HUDEP-2 (cell line): Measurements from ENCODE around the gene ZNF497.

ENCODE experiments used
- DNase-seq, 76 experiments: peaks; one replicate each; lab custom pipeline; 2025; ENCODE audit not compliant: unreplicated experiment in 76 of 76; lab: John Stamatoyannopoulos, UW

ZNF497 gene

GRCh38 chr19:58362272-58362994 is at the start of gene ZNF497:
ZNF497 (minus strand) TSS chr19:58362751; CDS start chr19:58357635, 5,116 bp downstream.
- DNase-seq: peak; percentile 62 to 100 (median 98)

GRCh38 chr19:58409010-58409790 is 46.6 kb upstream of the ZNF497 start:
- DNase-seq: peak in 39 of 76 experiments; percentile 19 to 62 (median 41)

GRCh38 chr19:58408152-58409009 is 45.8 kb upstream of the ZNF497 start, which contains the start of gene ZNF584:
ZNF584 (plus strand) TSS chr19:58408649; CDS start chr19:58409148, 499 bp downstream.
- peak in 74 of 76 experiments; percentile 71 to 99 (median 96) for DNase-seq

- peak in 9 of 76 experiments; percentile 17 to 57 (median 36) for DNase-seq
Observed at GRCh38 chr19:58407658-58408151, 45.2 kb upstream of the ZNF497 start.

GRCh38 chr19:58406818-58407657 is 44.5 kb upstream of the ZNF497 start:
- peak in 12 of 76 experiments; percentile 20 to 55 (median 36) for DNase-seq

GRCh38 chr19:58403920-58404478 is 41.4 kb upstream of the ZNF497 start:
- peak in 4 of 76 experiments; percentile 10 to 44 (median 41) for DNase-seq

GRCh38 chr19:58401840-58402421 is 39.4 kb upstream of the ZNF497 start:
- DNase-seq: peak in 4 of 76 experiments; percentile 24 to 38 (median 30)

- DNase-seq: peak; percentile 93 to 100 (median 100)
Observed at GRCh38 chr19:58400916-58401839, 38.6 kb upstream of the ZNF497 start.

GRCh38 chr19:58400316-58400915 is 37.9 kb upstream of the ZNF497 start:
- DNase-seq: peak in 19 of 76 experiments; percentile 13 to 58 (median 37)

GRCh38 chr19:58399903-58400302 is 37.4 kb upstream of the ZNF497 start:
- DNase-seq: no peak

- no peak for DNase-seq
Observed at GRCh38 chr19:58398545-58398944, 36.0 kb upstream of the ZNF497 start.

GRCh38 chr19:58398087-58398486 is 35.5 kb upstream of the ZNF497 start:
- DNase-seq: no peak

GRCh38 chr19:58397533-58398037 is 35.0 kb upstream of the ZNF497 start:
- DNase-seq: no peak

- DNase-seq: no peak
Observed at GRCh38 chr19:58396691-58397532, 34.4 kb upstream of the ZNF497 start.

GRCh38 chr19:58395979-58396627 is 33.6 kb upstream of the ZNF497 start:
- peak in 3 of 76 experiments; percentile 11 to 45 (median 43) for DNase-seq
